GM23248 (cell line): ENCODE data around the gene GCK. TPM values are rescaled to one million over a fixed set of nuclear protein-coding genes. Genes with fewer than 3 reads are reported as not detected.

Source experiments
- DNase-seq: peaks from one replicate; pipeline ENCODE4 v3.0.0-alpha.2; 2015
- H2AFZ ChIP-seq: fragments of 200-600 bp; sonication (generic); 2 replicates; pipeline ENCODE4 v1.6.1; 2016; ENCODE audit warnings: antibody characterized with exemption
- H3F3A ChIP-seq: fragments of 200-600 bp; sonication (generic); 2 replicates; pipeline ENCODE4 v1.6.1; 2016; ENCODE audit warnings: mild to moderate bottlenecking, antibody characterized with exemption, mixed run types; ENCODE audit not compliant: insufficient read depth
- H3K27ac ChIP-seq: fragments of 200-600 bp; sonication (generic); 2 replicates; pipeline ENCODE4 v1.5.1; 2016; ENCODE audit warnings: mild to moderate bottlenecking
- H3K27me3 ChIP-seq: fragments of 200-600 bp; sonication (generic); replicated peaks from 2 replicates; pipeline ENCODE4 v1.6.1; 2016; ENCODE audit warnings: mild to moderate bottlenecking; ENCODE audit not compliant: insufficient read depth
- H3K36me3 ChIP-seq: fragments of 200-600 bp; sonication (generic); 2 replicates; pipeline ENCODE4 v1.6.1; 2016; ENCODE audit warnings: low read depth, mild to moderate bottlenecking
- H3K4me1 ChIP-seq: fragments of 200-600 bp; sonication (generic); 2 replicates; pipeline ENCODE4 v1.6.1; 2016; ENCODE audit warnings: mild to moderate bottlenecking; ENCODE audit not compliant: insufficient read depth
- H3K4me2 ChIP-seq: fragments of 200-600 bp; sonication (generic); one replicate; pipeline ENCODE4 v1.6.1; 2016; ENCODE audit warnings: mild to moderate bottlenecking; ENCODE audit not compliant: unreplicated experiment
- H3K4me3 ChIP-seq: fragments of 200-600 bp; sonication (generic); 2 replicates; pipeline ENCODE4 v1.5.1; 2016; ENCODE audit warnings: mild to moderate bottlenecking
- H3K79me2 ChIP-seq: fragments of 200-600 bp; sonication (generic); 2 replicates; pipeline ENCODE4 v1.6.1; 2016; ENCODE audit warnings: mild to moderate bottlenecking; ENCODE audit not compliant: insufficient read depth
- H3K9ac ChIP-seq: fragments of 200-600 bp; sonication (generic); 2 replicates; pipeline ENCODE4 v1.6.1; 2016; ENCODE audit warnings: mild to moderate bottlenecking
- H3K9me2 ChIP-seq: fragments of 200-600 bp; sonication (generic); 2 replicates; pipeline ENCODE4 v1.6.1; 2016; ENCODE audit warnings: mixed run types, mild to moderate bottlenecking, moderate library complexity; ENCODE audit not compliant: insufficient read depth
- H3K9me3 ChIP-seq: fragments of 200-600 bp; sonication (generic); one replicate; pipeline ENCODE4 v1.6.1; 2017; ENCODE audit warnings: low read depth
- H4K20me1 ChIP-seq: fragments of 200-600 bp; sonication (generic); 2 replicates; pipeline ENCODE4 v1.6.0; 2016; ENCODE audit not compliant: insufficient read depth
- EZH2 ChIP-seq: fragments of 200-600 bp; sonication (generic); IDR thresholded peaks from 2 replicates; pipeline ENCODE4 v1.6.1; 2018; ENCODE audit warnings: antibody characterized with exemption, mild to moderate bottlenecking; ENCODE audit not compliant: insufficient read depth, poor library complexity, severe bottlenecking
- EZH2phosphoT487 ChIP-seq: fragments of 200-600 bp; sonication (generic); IDR thresholded peaks from 2 replicates; pipeline ENCODE4 v1.6.1; 2018; ENCODE audit warnings: antibody characterized with exemption, moderate library complexity, mild to moderate bottlenecking, low read depth; ENCODE audit not compliant: insufficient read depth
- WGBS, 2 experiments: methylation state at CpG; one replicate each; pipeline ENCODE4 v1.1.6; 2015 to 2017; ENCODE audit warnings: low lambda C conversion rate in 2 of 2, low coverage in 1 of 2; ENCODE audit errors: missing lambda C conversion rate in 2 of 2; 5-methylcytosine and 5-hydroxymethylcytosine counted together
- in situ Hi-C: fragments of 300-500 bp; cut with MboI; formaldehyde crosslinking; loops from 2 replicates; pipeline ENCODE4 v1.15.0; 2020
- polyA plus RNA-seq: library from polyadenylated mRNA; unstranded; fragments of >200 nt; fragmentation: Nextera tagmentation; extraction: Ambion mirVana; gene quantifications from 2 replicates; pipeline ENCODE4 v1.2.1, GENCODE V29; 2016
- total RNA-seq: library from RNA; depleted of rRNA; stranded (reverse); fragments of >200 nt; shearing (Covaris generic); gene quantifications from 2 replicates; pipeline ENCODE4 v1.2.3, GENCODE V29; 2014

Gene GCK
- total and polyA plus RNA-seq, 2 experiments from 2014 or later: 0.11 to 0.23 TPM

GRCh38 chr7:44188480-44189225 is 586 bp downstream of the GCK start:
- Histone ChIP-seq H4K20me1 (no peaks in the 10 kb centered on the region), H3K27ac (no peak overlapping the region), H3K9ac (no peak overlapping the region), H3K9me2 (no peaks in the 10 kb centered on the region), H3K36me3 (no peaks in the 10 kb centered on the region), H3K4me2 (no peak overlapping the region), H2AFZ (no peak overlapping the region), H3F3A (peaks cover 7% of the 10 kb centered on the region), H3K79me2 (no peaks in the 10 kb centered on the region), H3K4me3 (no peak overlapping the region), H3K4me1 (peaks cover 12% of the 10 kb centered on the region), H3K9me3 (no peaks in the 10 kb centered on the region), H3K27me3 (no peaks in the 10 kb centered on the region)
- no peak for TF ChIP-seq EZH2
- no peak for TF ChIP-seq EZH2phosphoT487
- in situ Hi-C loops: no loop called here
- WGBS, 2 experiments: 69 to 75% methylated on average over 16 of the region's 16 CpGs
- no peak for DNase-seq

- Histone ChIP-seq H3K79me2 (no peaks in the 10 kb centered on the region), H3F3A (peaks cover 7% of the 10 kb centered on the region), H3K4me1 (peaks cover 12% of the 10 kb centered on the region), H3K4me3 (no peak overlapping the region), H4K20me1 (no peaks in the 10 kb centered on the region), H2AFZ (no peak overlapping the region), H3K27ac (no peak overlapping the region), H3K27me3 (no peaks in the 10 kb centered on the region), H3K36me3 (no peaks in the 10 kb centered on the region), H3K4me2 (no peak overlapping the region), H3K9me2 (no peaks in the 10 kb centered on the region), H3K9ac (no peak overlapping the region), H3K9me3 (no peaks in the 10 kb centered on the region)
- 61 to 70% methylated on average over 9 of the region's 9 CpGs for WGBS, 2 experiments
- in situ Hi-C loops: no loop called here
- TF ChIP-seq EZH2phosphoT487 (no peak), EZH2 (no peak)
- no peak for DNase-seq
Measured at GRCh38 chr7:44187636-44188416, 1.4 kb downstream of the GCK start.

DNA sequence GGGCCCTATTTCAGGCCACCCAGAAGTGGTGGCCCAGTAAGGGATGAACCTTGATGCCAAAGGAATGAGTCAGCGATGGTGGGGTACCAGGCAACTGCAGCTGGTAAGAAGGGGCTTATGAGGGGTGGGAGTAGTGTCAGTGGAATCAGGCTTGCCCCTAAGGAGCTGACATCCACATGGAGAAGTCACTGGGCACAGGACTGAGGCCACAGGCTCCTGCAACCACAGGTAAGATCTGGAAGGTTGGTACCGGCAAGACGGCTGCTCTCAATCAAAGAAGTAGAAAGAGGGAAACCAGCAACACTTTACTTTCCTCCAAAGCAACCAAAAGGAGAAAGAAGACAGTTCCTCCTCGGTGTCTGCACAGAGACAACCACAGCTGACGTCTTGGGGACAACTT is 2.5 kb downstream of the GCK start:
- no peak overlapping the region for H3K9ac ChIP-seq

DNA sequence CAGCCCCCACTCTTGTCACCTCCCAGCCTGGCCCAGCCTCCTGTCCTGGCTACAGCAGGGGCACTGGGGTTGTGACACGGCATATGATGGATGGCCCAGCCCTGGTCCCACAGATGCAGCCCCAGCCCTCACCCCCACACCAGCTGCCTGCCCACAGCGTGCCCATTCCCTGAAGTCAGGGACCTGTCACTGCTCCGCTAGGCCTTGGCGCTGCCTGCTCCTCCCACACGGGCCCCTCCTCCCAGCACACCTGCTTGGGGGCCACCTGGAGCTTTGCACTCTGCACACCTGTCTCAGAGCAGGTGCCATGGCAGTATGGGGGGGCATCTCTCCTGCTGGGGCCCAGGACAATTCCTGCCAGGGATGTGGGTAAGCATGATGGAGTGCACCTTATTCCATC is 3.5 kb downstream of the GCK start:
- H3K4me3 ChIP-seq: no peak overlapping the region
- H3K27ac ChIP-seq: no peak overlapping the region
- H3K79me2 ChIP-seq: no peaks in the 10 kb centered on the region
- H3K9me3 ChIP-seq: no peaks in the 10 kb centered on the region
- H3K27me3 ChIP-seq: no peaks in the 10 kb centered on the region
- H3K4me2 ChIP-seq: no peak overlapping the region
- H3K9ac ChIP-seq: no peak overlapping the region
- no peak overlapping the region for H2AFZ ChIP-seq
- DNase-seq: no peak
- in situ Hi-C loops: no loop called here
- no peaks in the 10 kb centered on the region for H3K9me2 ChIP-seq
- no peak for TF ChIP-seq EZH2phosphoT487
- TF ChIP-seq EZH2: no peak
- no peaks in the 10 kb centered on the region for H3K36me3 ChIP-seq
- H4K20me1 ChIP-seq: no peaks in the 10 kb centered on the region
- peaks cover 7% of the 10 kb centered on the region for H3F3A ChIP-seq
- peaks cover 12% of the 10 kb centered on the region for H3K4me1 ChIP-seq
- WGBS, 2 experiments: 83 to 85% methylated on average over 5 of the region's 5 CpGs

More for the DNA sequence above, 2.5 kb downstream of the GCK start:
- H3K79me2 ChIP-seq: no peaks in the 10 kb centered on the region
- 84% methylated on average over 5 of the region's 5 CpGs for WGBS, 2 experiments
- H3F3A ChIP-seq: peaks cover 7% of the 10 kb centered on the region
- H3K27me3 ChIP-seq: no peaks in the 10 kb centered on the region
- no peak overlapping the region for H3K27ac ChIP-seq
- no peaks in the 10 kb centered on the region for H3K9me2 ChIP-seq
- no peak overlapping the region for H3K4me3 ChIP-seq
- DNase-seq: no peak
- H4K20me1 ChIP-seq: no peaks in the 10 kb centered on the region
- H2AFZ ChIP-seq: no peak overlapping the region
- H3K36me3 ChIP-seq: no peaks in the 10 kb centered on the region
- TF ChIP-seq EZH2phosphoT487 (no peak), EZH2 (no peak)
- no peaks in the 10 kb centered on the region for H3K9me3 ChIP-seq
- in situ Hi-C loops: no loop called here
- peaks cover 12% of the 10 kb centered on the region for H3K4me1 ChIP-seq
- no peak overlapping the region for H3K4me2 ChIP-seq
